ENCODE results near the gene WWTR1. TPM values are rescaled to one million over a fixed set of nuclear protein-coding genes. Genes with fewer than 3 reads are reported as not detected.

The WWTR1 gene
- total RNA-seq, 4 donors from 2014 or later: 40.3 to 80.4 (median 67.6) TPM

GRCh38 chr3:149535333-149535685 lies 122.5 kb downstream of the WWTR1 start:
- no peaks in the 10 kb centered on the region for H3K9me3 ChIP-seq
- TF ChIP-seq, protein P1, sequence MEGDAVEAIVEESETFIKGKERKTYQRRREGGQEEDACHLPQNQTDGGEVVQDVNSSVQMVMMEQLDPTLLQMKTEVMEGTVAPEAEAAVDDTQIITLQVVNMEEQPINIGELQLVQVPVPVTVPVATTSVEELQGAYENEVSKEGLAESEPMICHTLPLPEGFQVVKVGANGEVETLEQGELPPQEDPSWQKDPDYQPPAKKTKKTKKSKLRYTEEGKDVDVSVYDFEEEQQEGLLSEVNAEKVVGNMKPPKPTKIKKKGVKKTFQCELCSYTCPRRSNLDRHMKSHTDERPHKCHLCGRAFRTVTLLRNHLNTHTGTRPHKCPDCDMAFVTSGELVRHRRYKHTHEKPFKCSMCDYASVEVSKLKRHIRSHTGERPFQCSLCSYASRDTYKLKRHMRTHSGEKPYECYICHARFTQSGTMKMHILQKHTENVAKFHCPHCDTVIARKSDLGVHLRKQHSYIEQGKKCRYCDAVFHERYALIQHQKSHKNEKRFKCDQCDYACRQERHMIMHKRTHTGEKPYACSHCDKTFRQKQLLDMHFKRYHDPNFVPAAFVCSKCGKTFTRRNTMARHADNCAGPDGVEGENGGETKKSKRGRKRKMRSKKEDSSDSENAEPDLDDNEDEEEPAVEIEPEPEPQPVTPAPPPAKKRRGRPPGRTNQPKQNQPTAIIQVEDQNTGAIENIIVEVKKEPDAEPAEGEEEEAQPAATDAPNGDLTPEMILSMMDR (IDR thresholded peaks at IDR 0.05): no peak
- no peak for TF ChIP-seq POLR2A (IDR thresholded peaks at IDR 0.05)
- TF ChIP-seq POLR2AphosphoS5 (IDR thresholded peaks at IDR 0.05): no peak
- no peak for TF ChIP-seq EP300 (IDR thresholded peaks at IDR 0.05; ENCODE audit: low read depth)
- intact Hi-C loops (cut with DNase I; ENCODE audit: low total_unique reads) (no loop called here), in situ Hi-C loops (cut with MboI; ENCODE audit: low pct_ligation_motif_present in 1 of 4, low pct_unique_long_range_greater_than_20kb in 1 of 4, low sequenced_read_pairs in 3 of 4) (no loop called here)
- H3K36me3 ChIP-seq: no peaks in the 10 kb centered on the region
- peak overlapping the region; percentile 38 to 75 (median 60) for H3K27ac ChIP-seq
- WGBS, 2 donors (ENCODE audit: low coverage in 1 of 2): 55 to 58% methylated on average over 8 of the region's 8 CpGs
- H3K4me3 ChIP-seq: no peak overlapping the region
- no peak for DNase-seq
- H3K4me1 ChIP-seq: peaks cover 12 to 32% (median 24%) of the 10 kb centered on the region in 4 donors
- no peaks in the 10 kb centered on the region for H3K27me3 ChIP-seq

DNA sequence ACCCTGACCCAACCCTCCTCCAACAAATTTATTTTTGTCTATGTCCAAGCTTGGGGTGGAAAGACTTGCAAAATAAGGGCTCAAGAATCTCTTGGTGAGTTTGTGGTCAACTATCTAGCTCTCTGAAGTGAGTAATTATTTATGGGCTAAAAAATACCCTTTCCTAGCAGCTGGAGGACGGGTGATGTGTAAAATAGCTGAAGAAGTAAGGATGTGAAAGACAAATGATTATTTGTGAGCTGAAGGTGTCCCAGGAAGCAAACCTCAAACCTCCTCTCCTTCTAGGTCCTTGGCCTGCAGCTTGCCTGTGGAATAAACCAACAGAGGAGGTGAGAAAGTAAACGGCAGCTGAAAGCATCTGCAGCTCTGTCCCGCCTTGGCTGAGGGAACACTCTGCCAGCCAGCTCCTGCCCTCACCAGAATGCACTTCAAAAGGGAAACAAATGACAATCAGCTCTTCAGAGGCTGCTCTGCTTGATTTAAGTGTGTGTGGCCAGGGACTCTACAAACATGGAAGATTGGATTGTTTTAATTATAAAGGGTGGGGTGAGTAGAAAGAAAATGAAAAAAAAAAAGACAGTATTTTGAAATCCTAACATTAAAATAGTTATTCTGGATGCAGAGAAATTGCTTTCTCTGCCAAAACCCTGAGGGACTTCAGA lies 123.0 kb downstream of the WWTR1 start:
- Histone ChIP-seq H3K36me3 (no peaks in the 10 kb centered on the region), H3K4me3 (no peak overlapping the region), H3K27me3 (no peaks in the 10 kb centered on the region), H3K9me3 (no peaks in the 10 kb centered on the region), H3K4me1 (peaks cover 12 to 32% (median 22%) of the 10 kb centered on the region in 4 donors), H3K27ac (peak overlapping the region; percentile 38 to 75 (median 60))
- 23 to 33% methylated on average over 2 to 3 of the region's 3 CpGs for WGBS, 2 donors (ENCODE audit: low coverage in 1 of 2)
- DNase-seq: no peak
- intact Hi-C loops (cut with DNase I; ENCODE audit: low total_unique reads): loop anchor here (5.0 kb wide), 1 partner anchor 122 kb away; the partner anchor contains the start of gene WWTR1
- in situ Hi-C loops (cut with MboI; ENCODE audit: low pct_ligation_motif_present in 1 of 4, low pct_unique_long_range_greater_than_20kb in 1 of 4, low sequenced_read_pairs in 3 of 4): no loop called here
- TF ChIP-seq, protein P1 (IDR thresholded peaks at IDR 0.05): no peak
- TF ChIP-seq EP300 (IDR thresholded peaks at IDR 0.05; ENCODE audit: low read depth) (no peak), POLR2AphosphoS5 (IDR thresholded peaks at IDR 0.05) (no peak), POLR2A (IDR thresholded peaks at IDR 0.05) (no peak)

DNA sequence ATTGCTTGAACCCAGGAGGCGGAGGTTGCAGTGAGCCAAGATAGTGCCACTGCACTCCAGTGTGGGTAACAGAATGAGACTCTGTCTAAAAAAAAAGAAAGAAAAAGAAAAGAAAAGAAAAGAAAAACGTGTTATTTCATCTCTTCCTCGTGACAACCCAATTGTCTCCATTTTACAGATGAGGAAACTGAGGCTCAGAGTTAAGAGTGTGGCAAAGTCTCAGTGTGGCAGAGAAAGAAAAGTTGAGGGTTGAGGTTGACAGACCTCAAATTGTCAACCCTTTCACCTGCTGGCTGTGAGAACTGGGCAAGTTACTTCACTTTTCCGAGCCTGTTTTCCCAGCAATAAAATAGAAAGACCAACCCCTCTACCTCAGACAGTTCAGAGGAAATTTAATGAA lies 123.7 kb downstream of the WWTR1 start:
- Histone ChIP-seq H3K27me3 (no peaks in the 10 kb centered on the region), H3K4me1 (peaks cover 12 to 30% (median 21%) of the 10 kb centered on the region in 4 donors), H3K9me3 (no peaks in the 10 kb centered on the region), H3K36me3 (no peaks in the 10 kb centered on the region), H3K4me3 (no peak overlapping the region), H3K27ac (peak overlapping the region; percentile 38 to 75 (median 60))
- TF ChIP-seq, protein P1 (IDR thresholded peaks at IDR 0.05): no peak
- no peak for TF ChIP-seq EP300 (IDR thresholded peaks at IDR 0.05; ENCODE audit: low read depth)
- TF ChIP-seq POLR2A (IDR thresholded peaks at IDR 0.05): no peak
- TF ChIP-seq POLR2AphosphoS5 (IDR thresholded peaks at IDR 0.05): no peak
- DNase-seq: no peak
- intact Hi-C loops (cut with DNase I; ENCODE audit: low total_unique reads) (loop anchor here (5.0 kb wide), 1 partner anchor 123 kb away; the partner anchor contains the start of gene WWTR1), in situ Hi-C loops (cut with MboI; ENCODE audit: low pct_ligation_motif_present in 1 of 4, low pct_unique_long_range_greater_than_20kb in 1 of 4, low sequenced_read_pairs in 3 of 4) (no loop called here)
- WGBS, 2 donors (ENCODE audit: low coverage in 1 of 2): 84 to 86% methylated on average over 4 of the region's 4 CpGs

DNA sequence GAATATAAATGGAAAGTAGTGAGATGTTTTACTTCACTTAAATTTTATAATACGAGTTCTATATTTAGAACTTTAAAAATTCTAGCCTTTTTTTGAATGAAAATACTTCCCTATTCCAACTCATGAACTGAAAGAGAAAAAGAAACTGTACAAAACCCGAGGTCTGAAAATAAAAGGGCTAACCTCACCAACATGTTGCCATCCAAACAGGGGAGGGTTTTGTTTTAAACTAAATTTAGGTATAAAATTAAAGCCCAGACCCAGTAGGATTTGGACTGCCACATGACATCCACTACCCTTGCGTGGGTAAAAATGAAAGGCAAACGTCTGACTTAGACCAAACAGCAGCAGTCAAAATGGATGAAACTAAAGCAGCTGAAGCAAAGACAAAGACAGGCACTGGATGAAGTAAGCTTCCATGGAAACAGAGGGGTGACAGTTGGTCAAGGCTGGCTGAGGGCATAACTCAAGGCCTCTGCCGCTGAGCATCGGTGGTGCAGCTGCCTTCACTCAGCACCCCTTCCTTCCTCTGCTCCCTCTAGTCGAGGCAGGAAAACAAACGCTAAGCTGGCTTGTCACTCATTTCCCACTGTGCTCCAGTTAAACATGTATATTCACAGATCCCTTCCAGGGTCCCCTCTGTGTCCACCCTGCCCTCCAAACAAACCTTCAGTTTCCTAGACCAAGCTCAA lies 125.2 kb downstream of the WWTR1 start:
- H3K9me3 ChIP-seq: no peaks in the 10 kb centered on the region
- H3K27me3 ChIP-seq: no peaks in the 10 kb centered on the region
- peak overlapping the region in 3 of 4 donors; percentile 50 to 58 (median 51) for H3K27ac ChIP-seq
- no peak overlapping the region for H3K4me3 ChIP-seq
- peaks cover 21 to 45% (median 25%) of the 10 kb centered on the region in 4 donors for H3K4me1 ChIP-seq
- intact Hi-C loops (cut with DNase I; ENCODE audit: low total_unique reads) (loop anchor here (5.0 kb wide), 1 partner anchor 125 kb away; the partner anchor contains the start of gene WWTR1), in situ Hi-C loops (cut with MboI; ENCODE audit: low pct_ligation_motif_present in 1 of 4, low pct_unique_long_range_greater_than_20kb in 1 of 4, low sequenced_read_pairs in 3 of 4) (no loop called here)
- WGBS, 2 donors (ENCODE audit: low coverage in 1 of 2): 43 to 44% methylated on average over 4 to 8 of the region's 8 CpGs
- H3K36me3 ChIP-seq: no peaks in the 10 kb centered on the region
- DNase-seq: no peak
- TF ChIP-seq POLR2AphosphoS5 (IDR thresholded peaks at IDR 0.05): no peak
- TF ChIP-seq POLR2A (IDR thresholded peaks at IDR 0.05): no peak
- no peak for TF ChIP-seq EP300 (IDR thresholded peaks at IDR 0.05; ENCODE audit: low read depth)
- TF ChIP-seq, protein P1 (IDR thresholded peaks at IDR 0.05): no peak
